Brain (organoid and tissue), 1 donor: ENCODE measurements around the gene DRGX. TPM values are rescaled to one million over a fixed set of nuclear protein-coding genes. Genes with fewer than 3 reads are reported as not detected.

Experiments used
- polyA plus RNA-seq: library from polyadenylated mRNA; stranded (reverse); fragments of 350-450 nt; fragmentation: Illumina TruSeq; extraction: RNeasy Lipid Tissue Mini Kit (QIAGEN cat#74804); gene quantifications from one replicate; pipeline ENCODE4 v1.2.3, GENCODE V29; 2015; ENCODE audit warnings: low read depth, low replicate concordance; ENCODE audit not compliant: insufficient read depth

Gene DRGX
- polyA plus RNA-seq, 1 donor from 2014 or later = 0.12 TPM

Other genes with a start within 250 kb of the DRGX start
- 7.4 TPM for gene TMEM273, start 207.7 kb downstream of the DRGX start, polyA plus RNA-seq
- 1.6 TPM for gene C10orf71, start 96.9 kb downstream of the DRGX start, polyA plus RNA-seq
- gene ERCC6, start 143.0 kb upstream of the DRGX start, polyA plus RNA-seq = 4.2 TPM
- 1.2 TPM for gene SLC18A3, start 214.2 kb upstream of the DRGX start, polyA plus RNA-seq
- not detected for gene CHAT, start 217.9 kb upstream of the DRGX start, polyA plus RNA-seq